Measurements from ENCODE around the gene HYCC1. TPM values are rescaled to one million over a fixed set of nuclear protein-coding genes. Genes with fewer than 3 reads are reported as not detected.

HYCC1 gene
- total and polyA plus RNA-seq, 9 of the 15 experiments (the other 6 are each of a cell fraction or from before 2014, with no cell fraction given): 11.2 to 40.6 (median 37.9) TPM

DNA sequence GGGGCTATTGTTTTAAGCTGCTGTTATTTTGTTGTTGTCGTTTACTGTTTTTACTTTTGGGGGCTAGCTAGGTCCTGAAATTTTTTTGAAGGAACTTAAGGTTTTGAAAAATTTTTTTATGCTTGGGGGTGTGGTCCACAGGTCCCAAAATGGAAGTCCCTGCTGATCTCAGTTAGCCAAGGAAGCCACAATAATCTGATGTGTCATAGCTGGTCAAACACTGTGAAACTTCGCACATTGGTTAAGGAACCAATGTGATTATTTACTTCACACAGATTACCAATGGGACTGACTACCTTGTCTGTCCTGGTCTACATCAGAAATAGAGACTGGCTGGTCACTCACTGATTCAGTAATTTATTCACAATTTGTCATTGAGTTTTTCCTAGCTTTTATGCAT is 29.5 kb upstream of the HYCC1 start (continued):
- TF ChIP-seq ZBTB49 (CRISPR knock-in tag; IDR thresholded peaks at IDR 0.05; ENCODE audit: borderline replicate concordance) (no peak), HCFC1 (IDR thresholded peaks at IDR 0.05; ENCODE audit: low read depth, low read length) (no peak), FOSL1 (tag; conservative IDR thresholded peaks at IDR 0.05) (0 out of 2 replicates have a peak, but pooled peaks have one; percentile 37), ZNF133 (CRISPR knock-in tag; IDR thresholded peaks at IDR 0.05) (no peak), SAP30 (IDR thresholded peaks at IDR 0.05; ENCODE audit: borderline replicate concordance, insufficient read depth, low read depth, low read length, poor library complexity, severe bottlenecking) (no peak), PHF21A (IDR thresholded peaks at IDR 0.05; ENCODE audit: borderline replicate concordance, low read depth) (no peak), ZNF232 (CRISPR knock-in tag; IDR thresholded peaks at IDR 0.05) (no peak), ZBTB17 (CRISPR knock-in tag; IDR thresholded peaks at IDR 0.05) (no peak), NBN (IDR thresholded peaks at IDR 0.05; ENCODE audit: low read depth) (no peak), TSC22D4 (tag; IDR thresholded peaks at IDR 0.05) (no peak), CREB1 (IDR thresholded peaks at IDR 0.05) (no peak), CREB1 (CRISPR knock-in tag; IDR thresholded peaks at IDR 0.05) (no peak), ERF (CRISPR knock-in tag; IDR thresholded peaks at IDR 0.05) (no peak), YY1 (IDR thresholded peaks at IDR 0.05; ENCODE audit: borderline replicate concordance in 1 of 3, control insufficient read depth in 1 of 3, extremely low read depth in 1 of 3, insufficient read depth in 3 of 3, insufficient read length in 1 of 3, insufficient replicate concordance in 2 of 3, low read depth in 1 of 3, low read length in 2 of 3) (peak in 1 of 3 experiments; percentile 80), HES1 (IDR thresholded peaks at IDR 0.05; ENCODE audit: low read depth) (no peak), NRF1 (conservative IDR thresholded peaks at IDR 0.05 in 1 of 2, IDR thresholded peaks at IDR 0.05 in 1 of 2) (no peak), STAG1 (CRISPR knock-in tag; IDR thresholded peaks at IDR 0.05; ENCODE audit: borderline replicate concordance) (no peak), ZNF316 (IDR thresholded peaks at IDR 0.05) (0 out of 2 replicates have a peak, but pooled peaks have one; percentile 18), TFAM (CRISPR knock-in tag; conservative IDR thresholded peaks at IDR 0.05) (no peak)

All from K562 (cell line).